Upper lobe of left lung (tissue), 4 donors: ENCODE results near the gene SWAP70.

Experiments
- POLR2A ChIP-seq, 4 donors: fragments of 450-650 bp; IDR thresholded peaks; one replicate each; pipeline ENCODE4 v1.5.1; 2016 to 2017; ENCODE audit warnings: antibody characterized with exemption in 4 of 4, mild to moderate bottlenecking in 2 of 4
- POLR2AphosphoS5 ChIP-seq, 2 donors: sonication (generic); formaldehyde crosslinking; IDR thresholded peaks; one replicate each; pipeline ENCODE4 v1.5.1; 2017; ENCODE audit warnings: antibody characterized with exemption in 2 of 2
- TF ChIP-seq, protein P1 (sequence below), 6 experiments: fragments of 450-650 bp in 4 of 6; fragments of 200-600 bp in 2 of 6; sonication (generic) in 2 of 6; IDR thresholded peaks; one replicate each; pipeline ENCODE4 v1.5.1; 2016 to 2019; ENCODE audit warnings: antibody characterized with exemption in 6 of 6

DNA sequence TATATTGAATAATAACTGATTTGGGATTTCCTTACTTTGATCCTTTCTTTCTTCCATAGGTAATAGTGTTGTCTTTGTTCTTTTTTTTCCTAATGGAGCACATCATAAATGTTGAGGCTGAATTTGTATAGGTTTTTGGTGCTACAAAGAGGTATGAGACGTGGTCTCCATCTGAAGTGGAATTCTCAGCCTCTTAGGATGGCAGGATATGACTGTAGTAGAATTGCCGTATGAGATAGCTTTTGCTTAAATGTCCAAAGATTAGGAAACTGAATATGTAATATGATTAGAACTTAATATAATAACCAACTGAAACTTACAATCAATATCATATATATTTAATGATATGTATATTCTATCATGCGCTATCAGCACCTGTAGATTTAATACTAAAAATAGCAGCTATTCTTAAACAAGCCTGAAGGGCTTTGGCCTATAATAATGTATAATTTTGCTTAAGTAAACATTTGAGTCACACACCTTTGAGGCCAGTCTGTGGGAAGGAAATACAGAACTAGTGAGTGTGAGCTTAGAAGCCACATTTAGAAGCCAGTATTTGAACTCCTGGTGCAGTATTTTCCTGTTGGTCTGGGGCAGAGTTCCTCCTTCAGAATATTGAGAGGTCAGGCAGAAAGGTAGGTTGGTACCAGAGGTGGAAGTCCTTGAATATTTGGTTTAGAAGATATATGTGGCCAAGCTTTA lies 62.6 kb downstream of the SWAP70 start:
- TF ChIP-seq, protein P1, sequence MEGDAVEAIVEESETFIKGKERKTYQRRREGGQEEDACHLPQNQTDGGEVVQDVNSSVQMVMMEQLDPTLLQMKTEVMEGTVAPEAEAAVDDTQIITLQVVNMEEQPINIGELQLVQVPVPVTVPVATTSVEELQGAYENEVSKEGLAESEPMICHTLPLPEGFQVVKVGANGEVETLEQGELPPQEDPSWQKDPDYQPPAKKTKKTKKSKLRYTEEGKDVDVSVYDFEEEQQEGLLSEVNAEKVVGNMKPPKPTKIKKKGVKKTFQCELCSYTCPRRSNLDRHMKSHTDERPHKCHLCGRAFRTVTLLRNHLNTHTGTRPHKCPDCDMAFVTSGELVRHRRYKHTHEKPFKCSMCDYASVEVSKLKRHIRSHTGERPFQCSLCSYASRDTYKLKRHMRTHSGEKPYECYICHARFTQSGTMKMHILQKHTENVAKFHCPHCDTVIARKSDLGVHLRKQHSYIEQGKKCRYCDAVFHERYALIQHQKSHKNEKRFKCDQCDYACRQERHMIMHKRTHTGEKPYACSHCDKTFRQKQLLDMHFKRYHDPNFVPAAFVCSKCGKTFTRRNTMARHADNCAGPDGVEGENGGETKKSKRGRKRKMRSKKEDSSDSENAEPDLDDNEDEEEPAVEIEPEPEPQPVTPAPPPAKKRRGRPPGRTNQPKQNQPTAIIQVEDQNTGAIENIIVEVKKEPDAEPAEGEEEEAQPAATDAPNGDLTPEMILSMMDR (IDR thresholded peaks at IDR 0.05): no peak
- TF ChIP-seq POLR2A (IDR thresholded peaks at IDR 0.05) (no peak), POLR2AphosphoS5 (IDR thresholded peaks at IDR 0.05) (no peak)
